Fibroblast of skin of left biceps (primary cell): ENCODE results near the gene C5AR2.
"Not testable (repeated sequence)": the region's sequence is repeated elsewhere in the genome, so short reads cannot be mapped to it uniquely, and the experiment has no call there.

Experiments used
- DNase-seq, 2 experiments: peaks; one replicate each; pipeline ENCODE4 v3.0.0-alpha.2; 2013; ENCODE audit warnings: low read depth in 2 of 2

Gene C5AR2

GRCh38 chr19:47331931-47332547, at the start of gene C5AR2:
Gene C5AR2, plus strand, starts transcription at chr19:47332175. Its CDS starts 8,625 bp downstream, at chr19:47340800.
- DNase-seq = no peak

- DNase-seq = no peak
These were observed 48.4 kb upstream of the C5AR2 start for GRCh38 chr19:47283405-47284059.

DNA sequence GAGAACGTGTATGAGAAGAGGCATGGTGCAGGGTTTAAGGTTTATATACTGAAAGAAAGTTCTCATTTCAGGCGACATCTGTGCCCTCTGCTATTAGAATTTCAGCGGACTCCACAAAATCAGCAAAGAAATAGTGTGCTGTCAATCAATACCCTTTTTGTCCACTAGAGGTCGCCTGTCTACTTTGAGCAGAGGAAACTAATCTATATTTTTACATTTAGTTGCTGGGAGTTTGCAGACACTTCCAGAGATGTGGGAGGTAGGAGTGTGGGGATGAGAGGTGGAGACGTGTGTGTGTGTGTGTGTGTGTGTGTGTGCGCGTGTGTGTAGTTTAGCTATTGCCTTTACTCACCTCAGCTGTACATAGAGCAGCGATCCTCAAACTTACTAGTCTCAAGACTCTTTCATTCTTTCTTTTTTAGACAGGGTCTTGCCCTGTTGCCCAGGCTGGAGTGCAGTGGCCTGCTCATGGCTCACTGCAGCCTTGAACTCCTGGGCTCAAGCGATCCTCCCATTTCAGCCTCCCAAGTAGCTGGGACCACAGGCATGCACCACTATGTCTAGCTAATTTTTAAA, 47.6 kb upstream of the C5AR2 start:
- peak in 1 of 2 experiments; percentile 37 for DNase-seq

DNA sequence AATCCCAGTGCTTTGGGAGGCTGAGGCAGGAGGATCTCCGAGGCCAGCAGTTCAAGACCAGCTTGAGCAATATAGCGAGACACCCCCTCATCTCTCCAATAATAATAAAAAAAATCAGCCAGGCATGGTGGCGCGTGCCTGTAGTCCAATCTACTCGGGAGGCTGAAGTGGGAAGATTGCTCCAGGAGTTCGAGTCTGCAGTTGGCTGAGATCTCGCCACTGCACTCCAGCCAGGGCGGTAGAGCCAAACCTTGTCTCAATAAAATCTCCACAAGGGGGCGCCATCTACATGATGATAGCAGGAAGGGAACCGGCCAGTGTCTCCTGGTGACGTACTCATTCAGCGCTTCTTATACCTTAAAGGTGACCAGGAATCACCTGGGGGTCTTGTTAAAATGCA, 35.9 kb upstream of the C5AR2 start:
- no peak for DNase-seq

- DNase-seq = not testable (repeated sequence)
These were observed 31.1 kb upstream of the C5AR2 start for GRCh38 chr19:47300867-47301266.

- DNase-seq = no peak
These were observed 29.7 kb upstream of the C5AR2 start for GRCh38 chr19:47302249-47302648.

GRCh38 chr19:47303966-47304365, 28.0 kb upstream of the C5AR2 start:
- DNase-seq = no peak

DNA sequence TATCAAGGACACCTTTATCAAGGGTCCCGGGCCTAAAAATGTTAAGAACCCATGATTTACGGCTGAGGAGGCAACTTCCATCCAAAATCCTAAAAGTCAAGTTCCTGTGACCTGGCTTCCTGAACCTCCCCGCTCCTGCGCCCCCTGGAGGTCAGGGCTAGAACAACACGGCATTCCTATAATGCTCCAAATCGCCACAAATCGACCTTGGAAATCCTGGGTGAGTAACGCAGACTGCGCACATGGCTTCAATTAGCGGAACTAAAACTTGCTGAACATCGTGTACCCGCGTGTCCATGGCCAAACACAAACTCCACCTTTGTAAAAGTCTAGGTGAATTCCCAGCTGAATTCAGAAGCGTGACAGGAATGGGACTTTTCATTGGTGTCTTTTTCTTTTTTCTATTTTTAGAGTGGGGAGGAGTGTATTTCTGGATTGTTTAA, 26.6 kb upstream of the C5AR2 start:
- peak; percentile 77 to 78 for DNase-seq

- no peak for DNase-seq
These were observed 25.7 kb upstream of the C5AR2 start for GRCh38 chr19:47306303-47306702.

DNA sequence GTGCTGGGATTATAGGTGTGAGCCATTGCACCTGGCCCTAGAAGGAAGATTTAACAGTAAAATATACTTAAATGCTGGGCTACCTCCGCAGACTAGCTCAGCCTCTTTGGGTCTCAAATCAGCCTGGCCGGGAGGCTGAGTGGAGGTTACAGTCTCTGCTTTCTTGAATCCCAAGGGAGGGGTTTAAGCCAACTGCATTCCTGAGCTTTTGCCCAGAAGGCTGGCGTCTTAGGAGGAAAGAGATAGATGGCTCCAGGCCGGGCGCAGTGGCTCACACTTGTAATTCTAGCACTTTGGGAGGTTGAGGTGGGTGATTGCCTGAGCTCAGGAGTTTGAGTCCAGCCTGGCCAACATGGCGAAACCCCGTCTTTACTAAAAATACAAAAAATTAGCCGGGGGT, 22.9 kb upstream of the C5AR2 start:
- DNase-seq = no peak

DNA sequence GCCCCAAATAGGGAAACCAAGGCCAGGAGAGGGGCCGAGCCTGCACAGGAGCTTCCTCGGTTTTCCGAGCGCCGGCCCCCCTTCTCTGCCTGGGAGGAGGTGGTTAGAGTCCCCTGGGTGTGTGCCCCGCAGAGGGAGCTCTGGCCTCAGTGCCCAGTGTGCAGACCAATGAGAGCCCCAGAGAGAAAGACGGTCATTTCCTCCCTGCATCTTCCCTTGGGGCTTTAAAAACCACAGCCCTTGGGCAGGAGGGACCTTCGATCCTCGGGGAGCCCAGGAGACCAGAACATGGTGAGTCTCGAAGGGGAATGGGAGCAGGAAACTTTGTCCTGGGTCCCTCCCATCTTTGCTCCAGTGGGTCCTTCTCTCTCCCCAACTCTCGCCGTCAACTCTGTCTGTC, 22.4 kb upstream of the C5AR2 start, which contains the start of gene C5AR1:
C5AR1 (plus strand) TSS at position 254 of the 400 bp plus-strand sequence; CDS start at position 289, 35 bp downstream.
- no peak for DNase-seq

DNA sequence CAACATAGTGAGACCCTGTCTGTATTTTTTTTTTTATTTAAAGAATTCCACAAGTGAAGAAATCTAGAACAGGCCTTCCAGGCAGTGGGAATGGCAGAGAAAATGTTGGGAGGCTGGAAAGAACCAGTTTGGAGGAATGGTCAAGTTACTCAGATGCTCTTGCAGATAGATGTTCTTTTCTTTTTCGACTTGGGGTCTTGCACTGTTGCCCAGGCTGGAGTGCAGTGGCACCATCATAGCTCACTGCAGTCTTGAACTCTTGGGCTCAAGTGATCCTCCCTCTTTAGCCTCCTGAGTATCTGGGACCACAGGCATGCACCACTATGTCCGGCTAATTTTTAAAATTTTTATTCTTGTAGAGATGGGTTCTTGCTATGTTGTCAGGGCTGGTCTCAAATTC, 21.7 kb upstream of the C5AR2 start:
- DNase-seq = no peak

DNA sequence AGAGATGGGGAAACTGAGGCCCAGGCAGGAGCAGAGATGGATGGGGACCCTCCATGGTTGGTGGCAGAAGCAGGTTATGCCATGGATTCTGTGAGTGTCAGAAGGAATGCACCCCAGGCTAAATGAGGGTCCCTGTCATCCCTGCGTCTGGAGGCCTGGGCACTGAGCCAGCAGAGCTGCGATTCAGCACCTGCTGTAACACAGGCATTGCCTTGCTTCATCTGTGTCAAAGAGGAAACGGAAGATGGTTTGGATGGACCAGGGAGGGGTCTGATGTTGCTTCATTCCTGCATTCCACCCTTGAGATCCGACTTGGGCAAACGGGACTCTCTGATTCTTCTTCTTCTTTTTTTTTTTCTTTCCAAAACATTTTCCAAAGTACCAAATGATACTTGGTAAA, 21.2 kb upstream of the C5AR2 start:
- no peak for DNase-seq

- DNase-seq = no peak
These were observed 19.5 kb upstream of the C5AR2 start for GRCh38 chr19:47312366-47313006.

GRCh38 chr19:47313754-47314295, 18.1 kb upstream of the C5AR2 start:
- no peak for DNase-seq

- peak; percentile 52 to 59 for DNase-seq
These were observed 16.7 kb upstream of the C5AR2 start for GRCh38 chr19:47315125-47315821.

DNA sequence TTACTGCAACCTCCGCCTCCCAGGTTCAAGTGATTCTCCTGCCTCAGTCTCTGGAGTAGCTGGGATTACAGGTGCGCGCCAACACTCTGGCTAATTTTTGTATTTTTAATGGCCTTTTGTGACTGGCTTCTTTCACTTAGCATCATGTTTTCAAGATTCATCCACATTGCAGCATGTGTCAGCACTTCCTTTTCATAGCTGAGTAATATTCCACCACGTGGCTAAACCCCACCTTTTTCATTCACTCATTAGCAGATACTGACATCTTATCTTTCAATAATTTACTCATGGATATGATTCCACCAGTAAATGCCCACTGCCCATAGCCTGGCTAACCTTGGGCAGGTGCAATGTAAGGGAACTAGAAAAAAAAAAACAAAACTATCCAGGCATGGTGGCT, 15.5 kb upstream of the C5AR2 start:
- no peak for DNase-seq

DNA sequence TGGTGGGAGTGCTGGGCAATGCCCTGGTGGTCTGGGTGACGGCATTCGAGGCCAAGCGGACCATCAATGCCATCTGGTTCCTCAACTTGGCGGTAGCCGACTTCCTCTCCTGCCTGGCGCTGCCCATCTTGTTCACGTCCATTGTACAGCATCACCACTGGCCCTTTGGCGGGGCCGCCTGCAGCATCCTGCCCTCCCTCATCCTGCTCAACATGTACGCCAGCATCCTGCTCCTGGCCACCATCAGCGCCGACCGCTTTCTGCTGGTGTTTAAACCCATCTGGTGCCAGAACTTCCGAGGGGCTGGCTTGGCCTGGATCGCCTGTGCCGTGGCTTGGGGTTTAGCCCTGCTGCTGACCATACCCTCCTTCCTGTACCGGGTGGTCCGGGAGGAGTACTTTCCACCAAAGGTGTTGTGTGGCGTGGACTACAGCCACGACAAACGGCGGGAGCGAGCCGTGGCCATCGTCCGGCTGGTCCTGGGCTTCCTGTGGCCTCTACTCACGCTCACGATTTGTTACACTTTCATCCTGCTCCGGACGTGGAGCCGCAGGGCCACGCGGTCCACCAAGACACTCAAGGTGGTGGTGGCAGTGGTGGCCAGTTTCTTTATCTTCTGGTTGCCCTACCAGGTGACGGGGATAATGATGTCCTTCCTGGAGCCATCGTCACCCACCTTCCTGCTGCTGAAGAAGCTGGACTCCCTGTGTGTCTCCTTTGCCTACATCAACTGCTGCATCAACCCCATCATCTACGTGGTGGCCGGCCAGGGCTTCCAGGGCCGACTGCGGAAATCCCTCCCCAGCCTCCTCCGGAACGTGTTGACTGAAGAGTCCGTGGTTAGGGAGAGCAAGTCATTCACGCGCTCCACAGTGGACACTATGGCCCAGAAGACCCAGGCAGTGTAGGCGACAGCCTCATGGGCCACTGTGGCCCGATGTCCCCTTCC, 11.8 kb upstream of the C5AR2 start:
- no peak for DNase-seq

- DNase-seq = no peak
These were observed 10.3 kb upstream of the C5AR2 start for GRCh38 chr19:47321630-47322029.

DNA sequence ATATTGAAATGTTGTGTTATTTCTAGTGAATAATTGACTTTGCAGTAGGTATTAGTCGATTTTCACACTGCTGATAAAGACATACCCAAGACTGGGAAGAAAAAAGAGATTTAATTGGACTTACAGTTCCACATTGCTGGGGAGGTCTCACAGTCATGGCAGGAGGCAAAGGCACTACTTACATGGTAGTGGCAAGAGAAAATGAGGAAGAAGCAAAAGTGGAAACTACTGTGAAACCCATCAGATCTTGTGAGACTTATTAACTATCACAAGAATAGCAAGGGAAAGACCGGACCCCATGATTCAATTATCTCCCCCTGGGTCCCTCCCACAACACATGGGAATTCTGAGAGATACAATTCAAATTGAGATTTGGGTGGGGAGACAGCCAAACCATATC, 9.9 kb upstream of the C5AR2 start:
- DNase-seq = no peak

DNA sequence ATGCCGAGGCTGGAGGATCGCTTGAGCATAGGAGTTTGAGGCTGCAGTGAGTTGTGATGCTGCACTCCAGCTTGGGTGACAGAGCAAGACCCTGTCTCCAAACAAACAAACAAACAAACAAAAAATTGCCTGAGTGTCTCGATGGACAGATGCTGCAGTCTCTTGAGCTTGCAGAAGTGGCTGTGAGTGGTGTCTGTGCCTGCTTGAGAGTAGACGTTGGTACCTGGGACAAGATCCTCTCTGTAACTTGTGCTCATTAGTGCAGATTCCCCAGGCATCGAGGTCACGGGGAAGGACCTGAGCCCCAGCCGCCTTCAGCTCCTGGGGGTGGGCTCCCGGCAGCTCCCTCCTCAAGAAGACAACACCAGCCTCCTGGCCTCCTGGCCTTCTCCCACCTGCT, 8.6 kb upstream of the C5AR2 start:
- no peak for DNase-seq
